ENCODE measurements around the gene KAZALD1.
A peak's percentile ranks its signal among the peaks of the same experiment; 100 is the strongest.

KAZALD1 gene

DNA sequence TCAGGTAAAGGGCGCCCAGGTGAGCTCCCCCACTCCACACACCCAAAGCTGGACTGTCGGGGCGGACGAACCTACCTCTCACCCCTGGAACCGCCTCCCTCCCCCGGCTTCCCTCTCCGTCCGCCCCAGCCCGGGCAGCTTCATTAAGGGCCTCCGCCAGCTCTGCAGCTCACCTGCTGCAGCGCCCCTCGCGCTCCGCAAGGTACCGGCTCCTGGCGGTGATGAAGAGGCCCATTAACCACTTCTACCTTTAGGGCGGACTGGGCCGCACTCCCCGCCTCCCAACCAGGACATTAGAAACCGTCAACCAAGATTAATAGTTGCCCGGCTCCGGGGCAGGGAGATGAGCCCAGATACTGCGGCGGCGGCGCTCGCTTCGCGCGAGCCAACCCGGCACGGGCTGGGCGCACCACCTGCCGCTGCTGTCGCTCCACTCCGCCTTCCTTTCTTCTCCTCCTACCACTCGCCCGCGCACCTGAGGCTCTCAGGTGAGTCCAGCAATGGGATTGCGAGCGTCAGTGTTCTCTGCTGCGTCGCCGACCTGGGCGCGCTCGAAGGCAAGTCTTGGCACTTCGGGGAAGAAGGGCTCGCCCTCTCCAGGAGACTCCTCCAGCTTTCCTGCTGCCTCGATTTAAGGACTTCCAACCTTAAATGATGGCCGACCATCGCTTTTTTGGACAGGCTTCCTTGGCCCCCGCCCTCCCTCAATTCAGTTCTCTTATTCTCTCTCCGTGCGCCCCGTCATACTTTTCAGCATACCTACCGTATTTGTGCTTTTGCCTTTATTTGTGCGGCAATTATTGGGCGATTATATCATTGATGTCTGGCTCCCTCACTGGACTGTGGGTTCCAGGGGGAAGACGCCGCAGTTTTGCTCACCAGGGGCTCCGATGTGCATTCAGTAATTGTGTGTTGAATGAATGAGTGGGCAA, 13.6 kb upstream of the KAZALD1 start:
- no peak for DNase-seq (ENCODE audit: low spot score)

- DNase-seq (ENCODE audit: low spot score): peak; percentile 85
Observed at GRCh38 chr10:101050208-101051069, 11.3 kb upstream of the KAZALD1 start.

DNA sequence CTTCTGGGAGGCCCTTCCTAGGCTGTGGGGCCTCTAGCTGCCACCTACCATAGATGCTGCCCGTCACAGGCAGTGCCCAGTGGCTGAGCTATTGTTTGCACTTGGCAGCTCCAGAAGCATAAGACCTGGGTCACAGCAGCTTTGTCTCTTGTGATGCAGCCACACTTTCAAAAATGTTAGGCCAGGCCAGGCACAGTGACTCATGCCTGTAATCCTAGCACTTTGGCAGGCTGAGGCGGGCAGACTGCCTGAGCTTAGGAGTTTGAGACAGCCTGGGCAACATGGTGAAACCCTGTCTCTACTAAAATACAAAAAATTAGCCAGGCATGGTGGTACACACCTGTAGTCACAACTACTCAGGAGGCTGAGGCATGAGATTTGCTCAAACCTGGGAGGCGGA, 9.5 kb upstream of the KAZALD1 start:
- no peak for DNase-seq (ENCODE audit: low spot score)

DNA sequence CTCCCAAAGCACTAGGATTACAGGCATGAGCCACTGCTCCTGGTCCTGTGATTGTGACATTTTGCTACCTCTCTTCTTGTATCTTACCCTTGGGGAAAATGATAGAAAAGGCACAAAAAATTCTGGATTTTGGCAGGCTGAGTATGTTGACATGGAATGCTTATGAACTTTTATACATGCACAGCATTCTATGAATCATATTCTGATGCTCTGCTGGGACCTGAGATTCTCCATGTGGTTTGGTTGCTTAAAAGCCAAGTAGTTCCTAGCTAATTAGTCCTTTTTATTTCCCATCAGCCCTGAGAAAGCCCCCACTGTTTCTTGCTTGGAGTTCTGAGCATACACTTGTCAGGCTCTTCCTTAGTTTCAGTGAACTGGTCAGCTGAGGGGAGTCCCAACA, 8.3 kb upstream of the KAZALD1 start:
- no peak for DNase-seq (ENCODE audit: low spot score)

- DNase-seq (ENCODE audit: low spot score): no peak
Observed at GRCh38 chr10:101054351-101054750, 7.4 kb upstream of the KAZALD1 start.

- no peak for DNase-seq (ENCODE audit: low spot score)
Observed at GRCh38 chr10:101054876-101055275, 6.9 kb upstream of the KAZALD1 start.

- no peak for DNase-seq (ENCODE audit: low spot score)
Observed at GRCh38 chr10:101055411-101055810, 6.4 kb upstream of the KAZALD1 start.

DNA sequence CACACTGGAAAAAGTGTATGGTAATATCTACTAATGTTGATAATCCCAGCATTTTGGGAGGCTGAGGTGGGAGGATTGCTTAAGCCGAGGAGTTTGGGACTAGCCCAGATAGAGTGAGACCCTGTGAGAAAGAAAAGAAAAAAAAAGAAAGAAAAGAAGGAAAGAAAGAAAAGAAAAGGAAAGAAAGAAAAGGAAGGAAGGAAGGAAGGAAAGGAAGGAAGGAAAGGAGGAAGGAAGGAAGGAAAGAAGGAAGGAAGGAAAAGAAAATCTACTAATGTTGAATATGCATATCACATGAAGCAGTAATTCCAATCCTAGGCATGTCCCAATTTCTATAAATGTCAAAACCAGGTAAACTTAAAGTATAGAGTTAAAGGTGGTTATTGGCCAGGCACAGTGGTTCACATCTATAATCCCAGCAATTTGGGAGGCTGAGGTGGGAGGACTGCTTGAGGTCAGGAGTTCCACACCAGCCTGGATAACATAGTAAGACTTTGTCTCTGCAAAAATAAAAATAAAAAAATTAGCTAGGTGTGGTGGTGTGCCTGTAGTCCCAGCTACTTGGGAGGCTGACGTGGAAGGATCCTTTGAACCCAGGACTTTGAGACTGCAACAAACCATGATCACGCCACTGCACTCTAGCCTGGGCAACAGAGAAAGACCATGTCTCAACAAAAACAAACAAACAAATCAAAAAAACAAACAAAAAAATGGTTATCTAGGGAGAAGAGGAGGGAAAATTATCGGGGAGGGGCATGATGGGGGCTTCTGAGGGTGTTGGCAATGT, 5.2 kb upstream of the KAZALD1 start:
- DNase-seq (ENCODE audit: low spot score): no peak

DNA sequence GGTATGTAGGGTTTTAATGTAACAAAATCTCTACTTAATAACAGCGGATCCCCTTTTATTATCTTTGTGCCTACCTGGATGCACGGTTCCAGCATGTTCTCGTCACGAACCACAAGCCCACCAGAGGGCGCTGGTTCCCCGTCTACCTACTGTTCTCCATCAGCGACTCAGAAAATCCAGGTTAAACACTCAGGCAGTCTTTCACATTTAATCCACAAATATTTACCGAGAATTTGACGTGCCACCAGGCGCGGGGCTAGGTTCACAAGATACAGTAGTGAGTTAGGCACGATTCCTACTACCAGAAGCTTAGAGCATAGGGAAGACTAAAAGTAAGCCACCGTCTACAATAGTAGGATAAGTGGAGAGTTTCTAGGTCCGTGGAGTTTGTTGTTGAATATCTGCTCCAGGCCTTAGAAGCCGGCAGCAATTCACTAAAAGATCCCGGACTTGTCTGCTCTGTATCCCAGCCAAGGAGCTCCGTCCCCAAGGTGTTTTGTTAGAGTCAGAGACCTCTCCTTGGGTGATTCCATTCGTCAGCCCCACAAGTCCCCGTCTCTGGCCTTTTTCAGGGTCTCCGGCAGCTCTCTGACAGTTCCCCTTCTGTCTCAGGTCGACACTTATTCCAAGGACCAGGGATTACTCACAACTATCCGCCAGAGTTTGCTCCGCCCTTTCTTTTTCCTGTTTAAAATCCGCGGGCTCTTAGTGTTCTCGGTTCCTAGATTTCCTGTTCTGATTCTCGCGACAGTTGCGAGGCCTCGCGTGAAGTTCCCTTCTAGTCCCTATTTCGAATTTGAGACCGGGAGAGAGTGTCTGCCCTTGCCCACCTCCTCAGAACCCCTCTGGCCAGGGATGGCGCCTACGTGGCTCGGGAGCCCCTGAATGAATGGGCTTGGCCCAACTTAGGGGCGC, 1.5 kb upstream of the KAZALD1 start:
- DNase-seq (ENCODE audit: low spot score): peak; percentile 70

DNA sequence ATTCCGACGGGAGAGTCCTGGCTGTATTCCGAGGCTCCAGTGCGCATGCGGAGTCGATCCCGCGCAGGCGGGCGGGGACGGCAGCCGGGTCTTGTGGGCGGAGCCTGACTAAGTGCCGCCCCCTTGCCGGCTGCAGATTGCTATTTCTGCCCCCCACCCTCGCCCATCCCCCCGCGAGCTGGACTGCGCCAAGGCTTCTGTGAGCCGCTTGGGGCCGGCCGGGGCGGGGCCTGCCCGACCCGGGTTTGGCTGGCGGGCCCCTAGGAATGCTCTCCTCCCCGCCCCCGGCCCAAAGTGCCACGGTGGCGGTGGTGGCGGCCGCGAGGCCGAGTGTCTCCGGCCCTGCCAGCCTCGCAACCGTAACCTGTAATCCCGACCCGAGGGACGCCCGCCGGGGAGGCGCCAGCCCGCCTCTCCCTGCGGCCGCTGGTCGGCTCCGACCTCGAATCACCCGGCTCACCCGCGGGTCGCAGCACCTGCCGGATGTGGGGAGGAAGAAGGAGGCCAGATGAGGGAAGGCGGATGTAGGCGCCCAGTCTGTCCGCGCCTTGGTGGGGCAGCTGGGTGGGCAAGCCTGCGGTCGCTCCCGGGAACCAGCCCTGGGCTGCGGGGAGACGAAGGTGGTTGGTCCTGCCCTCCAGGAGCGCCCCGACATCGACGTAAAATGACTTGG, 702 bp upstream of the KAZALD1 start:
- DNase-seq (ENCODE audit: low spot score): peak; percentile 95

DNA sequence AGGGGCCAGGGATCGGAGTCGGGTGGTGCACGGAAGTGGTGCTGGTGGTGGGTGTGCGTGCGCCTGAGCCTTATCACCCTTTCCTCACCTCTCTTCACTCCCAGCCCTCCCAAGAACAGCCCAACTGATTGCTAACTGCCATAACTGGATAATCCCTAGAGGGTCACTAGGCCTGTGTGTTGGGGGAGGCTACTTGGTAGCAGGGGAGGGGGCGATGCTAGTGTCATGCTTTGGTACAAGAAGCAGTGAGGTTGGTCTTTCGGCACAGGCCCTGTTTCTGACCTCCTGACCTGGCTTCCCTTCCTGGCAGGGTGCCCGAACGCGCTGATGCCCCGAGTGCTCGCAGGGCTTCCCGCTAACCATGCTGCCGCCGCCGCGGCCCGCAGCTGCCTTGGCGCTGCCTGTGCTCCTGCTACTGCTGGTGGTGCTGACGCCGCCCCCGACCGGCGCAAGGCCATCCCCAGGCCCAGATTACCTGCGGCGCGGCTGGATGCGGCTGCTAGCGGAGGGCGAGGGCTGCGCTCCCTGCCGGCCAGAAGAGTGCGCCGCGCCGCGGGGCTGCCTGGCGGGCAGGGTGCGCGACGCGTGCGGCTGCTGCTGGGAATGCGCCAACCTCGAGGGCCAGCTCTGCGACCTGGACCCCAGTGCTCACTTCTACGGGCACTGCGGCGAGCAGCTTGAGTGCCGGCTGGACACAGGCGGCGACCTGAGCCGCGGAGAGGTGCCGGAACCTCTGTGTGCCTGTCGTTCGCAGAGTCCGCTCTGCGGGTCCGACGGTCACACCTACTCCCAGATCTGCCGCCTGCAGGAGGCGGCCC, 652 bp downstream of the KAZALD1 start:
- DNase-seq (ENCODE audit: low spot score): no peak

DNA sequence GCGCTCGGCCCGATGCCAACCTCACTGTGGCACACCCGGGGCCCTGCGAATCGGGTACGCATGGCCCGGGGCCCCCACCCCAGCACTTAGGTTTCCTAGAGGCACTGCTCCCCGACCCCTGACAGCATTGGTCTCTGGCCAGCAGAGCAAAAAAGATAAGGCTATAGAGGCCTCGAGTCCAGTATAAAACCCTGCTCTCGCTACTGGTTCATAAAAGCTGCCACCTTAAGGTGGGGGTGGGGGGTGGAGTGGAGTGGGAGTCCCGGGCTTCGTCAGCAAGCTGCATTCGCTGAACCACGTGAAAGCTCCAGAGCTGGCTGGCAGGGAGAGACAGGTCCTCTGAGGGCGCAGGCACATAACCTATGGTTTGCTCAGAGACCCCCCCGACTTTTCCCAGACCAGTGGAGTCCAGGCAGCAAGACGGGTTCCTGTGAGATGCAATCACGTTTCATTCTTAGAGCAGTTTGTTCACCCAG, 1.3 kb downstream of the KAZALD1 start:
- DNase-seq (ENCODE audit: low spot score): no peak

DNA sequence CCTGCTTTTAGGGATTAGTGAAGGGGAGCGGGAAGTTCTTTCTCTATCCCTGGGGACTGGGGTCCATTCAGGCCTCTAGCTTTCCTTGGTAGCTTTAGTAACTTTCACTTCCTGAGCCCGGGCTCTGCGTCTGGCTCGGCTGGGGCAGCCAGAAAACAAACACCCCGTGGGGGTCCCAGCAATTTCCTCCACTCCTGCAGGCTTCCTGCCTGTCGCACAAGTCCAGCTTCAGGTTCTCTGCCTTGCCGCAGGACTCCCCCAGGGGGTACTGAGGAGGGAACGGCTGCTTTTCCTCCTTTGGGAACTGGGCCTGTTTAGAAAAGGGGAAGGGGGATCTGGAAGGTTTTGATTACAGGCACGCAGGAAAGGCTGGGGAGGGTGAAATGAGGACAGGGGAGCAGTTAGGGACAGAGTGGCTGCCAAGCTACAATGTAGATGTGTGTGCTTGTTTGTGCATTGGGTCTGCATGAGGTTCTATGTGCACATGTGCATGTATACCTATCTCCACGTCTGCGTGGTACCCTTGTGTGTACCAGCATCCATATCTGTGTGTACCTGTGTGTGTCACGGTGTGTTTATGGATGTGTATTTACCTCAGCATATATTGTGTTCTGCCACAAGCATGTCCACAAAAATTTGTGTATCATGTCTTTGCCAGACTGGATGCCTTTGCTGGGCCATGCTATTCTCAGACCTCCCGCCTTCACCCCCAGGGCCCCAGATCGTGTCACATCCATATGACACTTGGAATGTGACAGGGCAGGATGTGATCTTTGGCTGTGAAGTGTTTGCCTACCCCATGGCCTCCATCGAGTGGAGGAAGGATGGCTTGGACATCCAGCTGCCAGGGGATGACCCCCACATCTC, 2.0 kb downstream of the KAZALD1 start:
- DNase-seq (ENCODE audit: low spot score): no peak

DNA sequence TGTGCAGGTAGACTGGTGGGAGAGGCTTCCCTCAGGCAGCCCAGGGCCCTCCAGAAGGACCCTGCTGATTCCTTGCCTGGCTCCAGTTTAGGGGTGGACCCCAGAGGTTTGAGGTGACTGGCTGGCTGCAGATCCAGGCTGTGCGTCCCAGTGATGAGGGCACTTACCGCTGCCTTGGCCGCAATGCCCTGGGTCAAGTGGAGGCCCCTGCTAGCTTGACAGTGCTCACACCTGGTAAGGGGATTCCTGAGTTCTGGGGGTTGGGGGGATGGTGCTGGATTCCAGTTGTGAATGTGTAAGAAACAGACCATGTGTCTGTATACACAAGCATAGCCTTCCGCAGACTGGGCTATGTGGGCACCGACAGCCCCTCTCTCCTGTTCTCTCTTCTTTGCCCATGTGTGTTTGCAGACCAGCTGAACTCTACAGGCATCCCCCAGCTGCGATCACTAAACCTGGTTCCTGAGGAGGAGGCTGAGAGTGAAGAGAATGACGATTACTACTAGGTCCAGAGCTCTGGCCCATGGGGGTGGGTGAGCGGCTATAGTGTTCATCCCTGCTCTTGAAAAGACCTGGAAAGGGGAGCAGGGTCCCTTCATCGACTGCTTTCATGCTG, 2.7 kb downstream of the KAZALD1 start:
- no peak for DNase-seq (ENCODE audit: low spot score)

DNA sequence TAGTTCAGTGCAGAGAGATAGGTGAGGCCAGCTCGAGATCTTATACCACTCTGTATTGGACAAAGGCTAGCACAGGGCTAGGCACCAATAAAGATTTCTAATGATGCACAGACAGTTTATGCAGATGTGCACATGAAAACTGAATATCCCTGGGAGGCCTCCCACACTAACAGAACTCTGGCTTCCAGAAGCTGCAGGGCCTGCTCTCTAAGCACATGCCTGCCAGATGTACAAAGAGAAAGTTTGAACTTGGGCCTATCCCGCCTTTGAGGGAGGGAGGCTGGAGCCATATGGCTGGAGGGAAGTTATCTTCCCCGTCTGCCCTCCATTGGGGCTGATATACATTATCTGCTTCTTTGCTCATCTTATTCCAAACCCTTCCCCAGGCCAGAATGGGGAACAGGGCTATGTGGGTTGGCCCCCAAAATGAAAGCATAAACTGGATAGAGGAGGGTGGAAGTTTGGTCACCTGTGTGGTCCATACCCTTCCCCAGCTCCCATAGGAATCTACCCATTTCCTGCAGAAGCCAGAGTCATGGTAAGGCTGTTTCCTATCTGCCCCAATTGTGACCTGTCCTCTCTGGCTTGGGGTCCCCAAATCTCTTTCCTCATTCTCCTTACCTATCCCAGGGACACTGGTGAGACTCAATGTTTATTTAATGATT, 3.8 kb downstream of the KAZALD1 start:
- no peak for DNase-seq (ENCODE audit: low spot score)

DNA sequence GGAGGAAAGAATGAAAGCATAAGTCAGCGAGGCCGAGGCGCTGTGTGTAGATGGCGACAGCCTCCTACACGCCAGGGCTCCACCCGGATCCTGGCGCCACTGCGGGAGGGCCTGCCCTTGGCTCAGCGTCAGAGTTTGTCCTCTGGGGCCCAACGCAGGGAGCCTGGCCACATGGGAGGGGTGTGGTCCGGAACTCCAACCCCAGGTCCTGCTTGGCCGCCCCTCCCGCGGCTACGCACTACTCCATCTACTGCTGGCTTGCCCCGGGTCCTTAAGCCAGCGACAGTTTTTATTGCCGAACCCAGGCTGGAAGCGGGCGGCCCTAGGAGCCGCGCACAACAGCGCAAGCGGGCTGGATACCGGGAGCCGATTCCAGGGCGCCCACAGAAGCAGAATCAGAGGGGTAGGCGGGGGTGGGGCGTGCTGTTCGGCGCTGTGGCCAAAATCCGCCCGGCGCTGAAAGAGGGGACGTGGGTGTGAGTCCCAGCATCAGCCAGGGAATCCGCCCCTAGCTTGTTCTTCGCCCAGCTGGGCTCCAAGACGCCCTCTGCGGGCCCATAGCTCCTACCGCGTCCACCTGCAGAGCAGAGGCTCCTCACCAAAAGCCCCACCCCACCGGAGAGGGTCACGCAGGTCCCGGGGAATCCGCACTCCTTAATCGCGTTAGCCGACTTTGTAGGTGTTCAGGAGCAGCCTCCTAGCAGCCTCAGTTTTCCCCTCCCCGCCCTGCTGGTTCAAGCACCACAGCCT, 4.5 kb downstream of the KAZALD1 start:
- peak; percentile 70 for DNase-seq (ENCODE audit: low spot score)

- DNase-seq (ENCODE audit: low spot score): no peak
Observed at GRCh38 chr10:101066896-101067355, 5.1 kb downstream of the KAZALD1 start.

Data from D341Med (cell line).